Measurements from ENCODE around the gene HIVEP3.

GRCh38 chr1:41868241-41868998 is 50.3 kb downstream of the HIVEP3 start:
- peak in 1 of 6 experiments; percentile 18 for TF ChIP-seq CTCF (IDR thresholded peaks at IDR 0.05)
- no peak for TF ChIP-seq POLR2A (IDR thresholded peaks at IDR 0.05)

Data from esophagus squamous epithelium (tissue), 4 donors.